Measurements from ENCODE around the gene EIF4EBP2.

DNA sequence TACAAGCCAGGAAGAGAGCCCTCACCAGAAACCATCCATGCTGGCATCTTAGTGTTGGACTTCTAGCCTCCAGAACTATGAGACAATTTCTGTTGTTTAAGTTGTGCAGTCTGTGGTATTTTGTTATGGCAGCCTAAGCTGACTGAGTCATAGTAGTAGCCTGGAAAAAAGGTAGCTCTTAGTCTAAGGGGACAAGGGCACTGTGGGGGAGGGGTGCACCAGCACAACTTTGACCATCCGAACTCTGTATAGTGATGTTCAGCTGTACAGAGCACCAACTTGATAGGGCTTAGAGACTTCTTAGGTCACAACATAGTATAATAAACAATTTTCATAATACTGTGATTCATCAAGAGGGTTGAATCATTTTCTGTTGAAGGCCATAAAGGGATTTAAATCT lies 14.3 kb downstream of the EIF4EBP2 start:
- TF ChIP-seq, protein P1, sequence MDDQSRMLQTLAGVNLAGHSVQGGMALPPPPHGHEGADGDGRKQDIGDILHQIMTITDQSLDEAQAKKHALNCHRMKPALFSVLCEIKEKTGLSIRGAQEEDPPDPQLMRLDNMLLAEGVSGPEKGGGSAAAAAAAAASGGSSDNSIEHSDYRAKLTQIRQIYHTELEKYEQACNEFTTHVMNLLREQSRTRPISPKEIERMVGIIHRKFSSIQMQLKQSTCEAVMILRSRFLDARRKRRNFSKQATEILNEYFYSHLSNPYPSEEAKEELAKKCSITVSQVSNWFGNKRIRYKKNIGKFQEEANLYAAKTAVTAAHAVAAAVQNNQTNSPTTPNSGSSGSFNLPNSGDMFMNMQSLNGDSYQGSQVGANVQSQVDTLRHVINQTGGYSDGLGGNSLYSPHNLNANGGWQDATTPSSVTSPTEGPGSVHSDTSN (CRISPR knock-in tag; IDR thresholded peaks at IDR 0.05; ENCODE audit: borderline replicate concordance), result no peak
- TF ChIP-seq USF2 (IDR thresholded peaks at IDR 0.05; ENCODE audit: low read depth, low read length), result no peak
- TF ChIP-seq USF2 (CRISPR knock-in tag; IDR thresholded peaks at IDR 0.05; ENCODE audit: borderline replicate concordance), result no peak
- no peak for TF ChIP-seq SSRP1 (CRISPR knock-in tag; IDR thresholded peaks at IDR 0.05)
- no peak for TF ChIP-seq HMGXB4 (CRISPR knock-in tag; IDR thresholded peaks at IDR 0.05; ENCODE audit: borderline replicate concordance in 1 of 2, low read depth in 1 of 2)
- TF ChIP-seq MTF1 (CRISPR knock-in tag; IDR thresholded peaks at IDR 0.05), result no peak
